OCI-LY7 (cell line): Measurements from ENCODE around the gene PUS7.

Experiments
- CTCF ChIP-seq: fragments of 200-600 bp; sonication (generic); conservative IDR thresholded peaks from 2 replicates; pipeline ENCODE4 v1.5.1; 2014; ENCODE audit warnings: mild to moderate bottlenecking, antibody characterized with exemption, low read length, moderate library complexity, mixed read lengths
- EZH2phosphoT487 ChIP-seq: fragments of 200-600 bp; sonication (generic); IDR thresholded peaks from 2 replicates; pipeline ENCODE4 v1.6.1; 2018; ENCODE audit warnings: low read depth, borderline replicate concordance, mild to moderate bottlenecking, mixed run types, antibody characterized with exemption, low read length, moderate library complexity, mixed read lengths

- TF ChIP-seq CTCF (no peak), EZH2phosphoT487 (no peak)
Observed at GRCh38 chr7:105497016-105497415, 25.1 kb downstream of the PUS7 start.
